Astrocyte of the cerebellum (primary cell): ENCODE data around the gene NUDCD3.

Experiments
- DNase-seq: peaks from one replicate; pipeline ENCODE4 v3.0.0-alpha.2; 2011; ENCODE audit warnings: low read depth
- H3K4me3 ChIP-seq: 2 replicates; pipeline ENCODE4 v1.5.1; 2011; ENCODE audit warnings: mild to moderate bottlenecking, low read depth, low read length, moderate library complexity
- in situ Hi-C: cut with HindIII; loops from 2 replicates; pipeline ENCODE4 v1.10.0; 2017; ENCODE audit warnings: low sequenced_read_pairs
- TF ChIP-seq, protein P1 (sequence below): IDR thresholded peaks from 2 replicates; pipeline ENCODE4 v1.5.1; 2012; ENCODE audit warnings: low read length, low read depth, moderate library complexity, mild to moderate bottlenecking; ENCODE audit errors: missing control alignments

Gene NUDCD3

DNA sequence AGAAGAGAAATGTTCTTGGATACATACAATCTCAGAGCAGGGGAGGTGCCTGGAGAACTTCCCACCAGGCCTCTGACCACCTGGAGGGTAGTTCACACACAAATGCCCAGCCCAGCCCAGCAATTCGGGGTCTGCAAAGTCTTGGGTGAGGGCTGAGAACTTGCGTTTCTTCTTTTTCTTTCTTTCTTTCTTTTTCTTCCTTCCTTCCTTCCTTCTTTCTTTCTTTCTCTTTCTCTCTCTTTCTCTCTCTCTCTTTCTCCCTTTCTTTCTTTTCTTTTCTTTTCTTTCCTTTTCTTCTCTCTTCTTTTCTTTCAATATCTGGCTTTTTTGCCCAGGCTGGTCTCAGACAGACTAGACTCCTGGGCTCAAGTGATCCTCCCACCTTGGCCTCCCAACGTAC is 28.3 kb upstream of the NUDCD3 start:
- TF ChIP-seq, protein P1, sequence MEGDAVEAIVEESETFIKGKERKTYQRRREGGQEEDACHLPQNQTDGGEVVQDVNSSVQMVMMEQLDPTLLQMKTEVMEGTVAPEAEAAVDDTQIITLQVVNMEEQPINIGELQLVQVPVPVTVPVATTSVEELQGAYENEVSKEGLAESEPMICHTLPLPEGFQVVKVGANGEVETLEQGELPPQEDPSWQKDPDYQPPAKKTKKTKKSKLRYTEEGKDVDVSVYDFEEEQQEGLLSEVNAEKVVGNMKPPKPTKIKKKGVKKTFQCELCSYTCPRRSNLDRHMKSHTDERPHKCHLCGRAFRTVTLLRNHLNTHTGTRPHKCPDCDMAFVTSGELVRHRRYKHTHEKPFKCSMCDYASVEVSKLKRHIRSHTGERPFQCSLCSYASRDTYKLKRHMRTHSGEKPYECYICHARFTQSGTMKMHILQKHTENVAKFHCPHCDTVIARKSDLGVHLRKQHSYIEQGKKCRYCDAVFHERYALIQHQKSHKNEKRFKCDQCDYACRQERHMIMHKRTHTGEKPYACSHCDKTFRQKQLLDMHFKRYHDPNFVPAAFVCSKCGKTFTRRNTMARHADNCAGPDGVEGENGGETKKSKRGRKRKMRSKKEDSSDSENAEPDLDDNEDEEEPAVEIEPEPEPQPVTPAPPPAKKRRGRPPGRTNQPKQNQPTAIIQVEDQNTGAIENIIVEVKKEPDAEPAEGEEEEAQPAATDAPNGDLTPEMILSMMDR, result no peak
- no peak overlapping the region for H3K4me3 ChIP-seq
- in situ Hi-C loops, result no loop called here
- DNase-seq, result no peak

DNA sequence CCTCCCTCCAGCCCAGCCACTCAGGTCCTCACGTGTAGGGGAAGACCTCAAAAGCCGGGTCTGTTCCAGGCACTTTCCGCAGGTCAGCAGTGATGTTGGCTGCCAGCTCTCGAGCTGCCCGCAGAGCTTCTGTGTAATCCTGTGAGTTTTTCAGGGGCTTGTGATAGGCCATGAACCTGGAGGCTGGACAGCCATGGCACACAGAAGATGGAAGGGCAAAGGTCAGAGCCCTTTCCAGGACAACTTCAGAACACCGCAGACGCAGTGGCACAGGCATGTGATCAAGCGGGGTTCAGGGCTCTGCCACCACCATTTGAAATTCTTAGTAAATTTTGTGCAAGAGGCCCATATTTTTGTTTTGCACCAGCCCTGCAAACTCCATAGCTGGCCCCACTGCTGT is 26.7 kb upstream of the NUDCD3 start:
- no peak for DNase-seq

GRCh38 chr7:44515590-44516268 is 25.3 kb upstream of the NUDCD3 start:
- in situ Hi-C loops, result no loop called here
- TF ChIP-seq, protein P1, result no peak
- H3K4me3 ChIP-seq, result no peak overlapping the region
- no peak for DNase-seq

More for the DNA sequence above, 26.7 kb upstream of the NUDCD3 start:
- in situ Hi-C loops, result no loop called here
- no peak overlapping the region for H3K4me3 ChIP-seq
- TF ChIP-seq, protein P1, result no peak

DNA sequence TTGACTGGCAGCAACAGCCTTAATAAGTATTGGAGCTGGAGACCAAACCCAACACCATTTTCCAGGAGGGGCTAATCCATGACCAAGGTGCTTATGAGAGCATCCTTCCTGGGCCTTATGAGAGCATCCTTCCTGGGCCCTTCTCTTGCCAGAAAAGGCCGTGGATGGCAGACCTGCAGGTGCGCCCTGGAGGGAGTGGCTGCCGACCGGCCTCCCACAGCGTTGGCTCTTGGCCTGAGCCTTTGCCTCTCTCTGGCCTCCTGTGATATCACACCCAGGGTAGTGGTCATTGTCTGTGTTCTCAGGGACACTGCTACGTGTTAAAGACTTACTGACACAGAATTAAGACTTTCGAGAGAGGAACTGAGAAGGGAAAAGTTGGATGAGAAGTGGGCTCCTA is 22.3 kb upstream of the NUDCD3 start:
- no peak for DNase-seq
- no peak overlapping the region for H3K4me3 ChIP-seq
- TF ChIP-seq, protein P1, result no peak
- in situ Hi-C loops, result no loop called here

DNA sequence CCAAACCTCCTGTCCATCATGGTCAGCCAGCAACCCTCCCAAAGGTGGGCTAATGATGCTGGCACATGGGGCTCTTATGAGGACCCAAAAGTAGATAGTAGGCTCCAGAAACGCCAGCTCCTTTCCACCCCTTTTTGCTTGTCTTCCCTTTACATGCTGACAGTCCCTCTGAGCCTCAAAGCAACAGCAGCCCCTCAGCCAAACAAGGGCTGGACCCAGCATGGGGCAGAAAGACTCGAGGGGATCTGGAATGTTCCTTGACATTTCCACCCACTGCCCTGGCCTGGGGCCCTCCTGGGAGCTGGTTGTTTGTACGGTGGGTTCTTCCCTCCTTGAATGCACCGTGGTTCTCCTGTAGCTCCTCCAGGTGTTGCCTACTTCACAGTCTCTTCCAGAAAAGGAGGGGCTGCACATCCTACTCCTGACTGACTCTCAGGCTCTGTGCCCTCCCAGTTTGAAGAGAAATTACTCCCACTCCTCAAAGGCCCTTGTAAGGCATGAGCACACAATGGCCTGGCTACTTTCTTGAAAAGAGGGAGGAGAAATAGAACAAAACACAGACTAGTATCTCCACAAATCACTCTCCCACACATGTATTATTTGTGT is 21.5 kb upstream of the NUDCD3 start:
- no peak overlapping the region for H3K4me3 ChIP-seq
- DNase-seq, result no peak
- in situ Hi-C loops, result no loop called here
- TF ChIP-seq, protein P1, result no peak

- no peak for DNase-seq
- in situ Hi-C loops, result no loop called here
- H3K4me3 ChIP-seq, result no peak overlapping the region
- TF ChIP-seq, protein P1, result no peak
Measured at GRCh38 chr7:44511236-44511635, 20.8 kb upstream of the NUDCD3 start.
